ENCODE measurements around the gene MSRB3. TPM values are rescaled to one million over a fixed set of nuclear protein-coding genes. Genes with fewer than 3 reads are reported as not detected.

MSRB3 gene
- total RNA-seq, 1 donor, result 72.4 TPM

GRCh38 chr12:65324551-65324950, 46.1 kb downstream of the MSRB3 start:
- Histone ChIP-seq H3K27ac (ENCODE audit: low read depth, low read length) (no peak overlapping the region), H4K20me1 (ENCODE audit: insufficient read depth, low read length) (no peaks in the 10 kb centered on the region), H3K27me3 (ENCODE audit: insufficient read depth, low read length) (no peaks in the 10 kb centered on the region), H2AFZ (ENCODE audit: low read length) (no peak overlapping the region), H3K4me1 (ENCODE audit: insufficient read depth, low read length) (peaks cover 37% of the 10 kb centered on the region), H3K4me2 (ENCODE audit: insufficient read depth, low read length) (no peak overlapping the region), H3K36me3 (ENCODE audit: insufficient read depth, low read length) (peaks cover 16% of the 10 kb centered on the region), H3K9me3 (ENCODE audit: low read depth, low read length) (no peaks in the 10 kb centered on the region), H3K4me3 (ENCODE audit: insufficient read depth, low read length) (no peak overlapping the region), H3K79me2 (ENCODE audit: insufficient read depth, low read length) (peaks cover 2% of the 10 kb centered on the region)
- TF ChIP-seq, protein P1, sequence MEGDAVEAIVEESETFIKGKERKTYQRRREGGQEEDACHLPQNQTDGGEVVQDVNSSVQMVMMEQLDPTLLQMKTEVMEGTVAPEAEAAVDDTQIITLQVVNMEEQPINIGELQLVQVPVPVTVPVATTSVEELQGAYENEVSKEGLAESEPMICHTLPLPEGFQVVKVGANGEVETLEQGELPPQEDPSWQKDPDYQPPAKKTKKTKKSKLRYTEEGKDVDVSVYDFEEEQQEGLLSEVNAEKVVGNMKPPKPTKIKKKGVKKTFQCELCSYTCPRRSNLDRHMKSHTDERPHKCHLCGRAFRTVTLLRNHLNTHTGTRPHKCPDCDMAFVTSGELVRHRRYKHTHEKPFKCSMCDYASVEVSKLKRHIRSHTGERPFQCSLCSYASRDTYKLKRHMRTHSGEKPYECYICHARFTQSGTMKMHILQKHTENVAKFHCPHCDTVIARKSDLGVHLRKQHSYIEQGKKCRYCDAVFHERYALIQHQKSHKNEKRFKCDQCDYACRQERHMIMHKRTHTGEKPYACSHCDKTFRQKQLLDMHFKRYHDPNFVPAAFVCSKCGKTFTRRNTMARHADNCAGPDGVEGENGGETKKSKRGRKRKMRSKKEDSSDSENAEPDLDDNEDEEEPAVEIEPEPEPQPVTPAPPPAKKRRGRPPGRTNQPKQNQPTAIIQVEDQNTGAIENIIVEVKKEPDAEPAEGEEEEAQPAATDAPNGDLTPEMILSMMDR (IDR thresholded peaks at IDR 0.05; ENCODE audit: extremely low read depth, low read depth, low read length), result no peak
- no peak for DNase-seq (ENCODE audit: insufficient read length, low spot score, missing footprints)

- Histone ChIP-seq H3K4me3 (ENCODE audit: insufficient read depth, low read length) (no peak overlapping the region), H4K20me1 (ENCODE audit: insufficient read depth, low read length) (no peaks in the 10 kb centered on the region), H3K9me3 (ENCODE audit: low read depth, low read length) (no peaks in the 10 kb centered on the region), H3K27me3 (ENCODE audit: insufficient read depth, low read length) (no peaks in the 10 kb centered on the region), H3K36me3 (ENCODE audit: insufficient read depth, low read length) (peaks cover 22% of the 10 kb centered on the region), H3K4me2 (ENCODE audit: insufficient read depth, low read length) (no peak overlapping the region), H2AFZ (ENCODE audit: low read length) (no peak overlapping the region), H3K4me1 (ENCODE audit: insufficient read depth, low read length) (peaks cover 37% of the 10 kb centered on the region), H3K27ac (ENCODE audit: low read depth, low read length) (no peak overlapping the region), H3K79me2 (ENCODE audit: insufficient read depth, low read length) (peaks cover 2% of the 10 kb centered on the region)
- DNase-seq (ENCODE audit: insufficient read length, low spot score, missing footprints), result no peak
- TF ChIP-seq, protein P1 (IDR thresholded peaks at IDR 0.05; ENCODE audit: extremely low read depth, low read depth, low read length), result no peak
Measured at GRCh38 chr12:65325183-65325582, 46.7 kb downstream of the MSRB3 start.

GRCh38 chr12:65326616-65327015, 48.1 kb downstream of the MSRB3 start:
- H3K27ac ChIP-seq (ENCODE audit: low read depth, low read length), result peak overlapping the region; percentile 72

DNA sequence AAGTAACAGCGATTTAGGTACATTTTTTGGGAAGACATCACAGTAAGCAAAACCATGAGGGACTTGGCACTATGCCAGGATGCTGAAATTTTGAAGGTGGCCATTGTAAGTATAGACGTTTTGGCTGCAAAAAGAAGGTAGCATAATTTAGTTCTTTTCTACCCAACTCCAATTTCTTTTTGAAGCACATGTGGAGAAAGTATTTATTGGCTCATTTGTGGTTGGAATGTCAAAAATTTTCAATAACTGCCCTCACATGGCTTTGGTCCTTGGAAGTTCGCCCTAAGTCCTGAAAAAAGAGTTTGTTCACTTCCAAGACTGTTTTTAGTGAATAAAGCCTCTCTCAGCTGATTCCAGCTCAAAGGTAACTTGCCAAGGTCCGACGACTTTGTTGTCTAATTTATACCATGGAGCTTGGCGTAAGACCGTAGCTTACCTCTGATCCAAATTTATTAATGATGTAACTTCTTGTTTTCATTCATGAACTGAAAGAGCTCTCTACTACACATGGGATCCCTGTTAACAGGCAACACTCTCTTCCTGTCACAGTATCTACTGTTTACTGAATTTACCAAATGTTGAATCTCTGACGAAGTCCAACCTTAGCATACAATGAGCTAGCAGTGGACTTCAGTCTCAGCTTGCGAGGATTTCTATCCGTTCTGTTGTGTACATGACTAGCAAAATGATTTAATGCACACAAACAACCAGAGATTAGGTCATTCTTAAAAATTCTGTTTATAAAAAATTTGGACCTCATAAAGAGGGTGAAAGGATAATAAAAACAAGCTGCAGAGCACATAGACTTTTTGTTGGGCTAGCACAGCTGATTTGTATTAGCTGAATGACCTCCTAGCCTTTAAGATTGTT, 49.0 kb downstream of the MSRB3 start:
- H3K27me3 ChIP-seq (ENCODE audit: insufficient read depth, low read length), result no peaks in the 10 kb centered on the region
- no peaks in the 10 kb centered on the region for H3K9me3 ChIP-seq (ENCODE audit: low read depth, low read length)
- no peaks in the 10 kb centered on the region for H3K79me2 ChIP-seq (ENCODE audit: insufficient read depth, low read length)
- no peak for DNase-seq (ENCODE audit: insufficient read length, low spot score, missing footprints)
- TF ChIP-seq, protein P1 (IDR thresholded peaks at IDR 0.05; ENCODE audit: extremely low read depth, low read depth, low read length), result no peak
- peak overlapping the region; percentile 72 for H3K27ac ChIP-seq (ENCODE audit: low read depth, low read length)
- H3K4me1 ChIP-seq (ENCODE audit: insufficient read depth, low read length), result peaks cover 37% of the 10 kb centered on the region
- peaks cover 36% of the 10 kb centered on the region for H3K36me3 ChIP-seq (ENCODE audit: insufficient read depth, low read length)
- no peak overlapping the region for H3K4me3 ChIP-seq (ENCODE audit: insufficient read depth, low read length)
- peak overlapping the region; percentile 61 for H3K4me2 ChIP-seq (ENCODE audit: insufficient read depth, low read length)
- peak overlapping the region; percentile 20 for H2AFZ ChIP-seq (ENCODE audit: low read length)
- no peaks in the 10 kb centered on the region for H4K20me1 ChIP-seq (ENCODE audit: insufficient read depth, low read length)

More at GRCh38 chr12:65326616-65327015, 48.1 kb downstream of the MSRB3 start:
- Histone ChIP-seq H3K4me3 (ENCODE audit: insufficient read depth, low read length) (no peak overlapping the region), H3K79me2 (ENCODE audit: insufficient read depth, low read length) (no peaks in the 10 kb centered on the region), H3K4me2 (ENCODE audit: insufficient read depth, low read length) (peak overlapping the region; percentile 61), H3K27me3 (ENCODE audit: insufficient read depth, low read length) (no peaks in the 10 kb centered on the region), H3K4me1 (ENCODE audit: insufficient read depth, low read length) (peaks cover 37% of the 10 kb centered on the region), H2AFZ (ENCODE audit: low read length) (no peak overlapping the region), H4K20me1 (ENCODE audit: insufficient read depth, low read length) (no peaks in the 10 kb centered on the region), H3K36me3 (ENCODE audit: insufficient read depth, low read length) (peaks cover 35% of the 10 kb centered on the region), H3K9me3 (ENCODE audit: low read depth, low read length) (no peaks in the 10 kb centered on the region)
- no peak for DNase-seq (ENCODE audit: insufficient read length, low spot score, missing footprints)
- TF ChIP-seq, protein P1 (IDR thresholded peaks at IDR 0.05; ENCODE audit: extremely low read depth, low read depth, low read length), result no peak
